Prostate gland (tissue), 2 donors: ENCODE data around the gene CHPT1. TPM values are rescaled to one million over a fixed set of nuclear protein-coding genes. Genes with fewer than 3 reads are reported as not detected.
"Not testable (repeated sequence)": the region's sequence is repeated elsewhere in the genome, so short reads cannot be mapped to it uniquely, and the experiment has no call there.

Experiments
- DNase-seq: peaks from one replicate; pipeline ENCODE4 v3.0.0-alpha.2; 2019; ENCODE audit warnings: low spot score
- H3K27ac ChIP-seq, 2 donors: fragments of 200-600 bp; sonication (generic); 2 replicates each; pipeline ENCODE4 v1.5.1; 2017 to 2019
- H3K27me3 ChIP-seq: fragments of 200-600 bp; sonication (generic); replicated peaks from 2 replicates; pipeline ENCODE4 v1.5.1; 2019; ENCODE audit not compliant: insufficient read depth
- H3K36me3 ChIP-seq, 2 donors: fragments of 200-600 bp; sonication (generic); 1 replicate in 1 of 2; 2 replicates in 1 of 2; pipeline versions ENCODE4 v1.5.1 to v1.8.1; 2017 to 2019
- H3K4me1 ChIP-seq: fragments of 200-600 bp; sonication (generic); replicated peaks from 2 replicates; pipeline ENCODE4 v1.5.1; 2019
- H3K4me3 ChIP-seq, 2 donors: fragments of 200-600 bp; sonication (generic); 2 replicates each; pipeline ENCODE4 v1.5.1; 2017 to 2019
- H3K9me3 ChIP-seq: fragments of 200-600 bp; sonication (generic); 2 replicates; pipeline ENCODE4 v1.5.1; 2017
- POLR2A ChIP-seq: fragments of 450-650 bp; IDR thresholded peaks from one replicate; pipeline ENCODE4 v1.6.1; 2016; ENCODE audit warnings: antibody characterized with exemption, mild to moderate bottlenecking
- POLR2AphosphoS5 ChIP-seq: sonication (generic); formaldehyde crosslinking; IDR thresholded peaks from one replicate; pipeline ENCODE4 v1.6.1; 2017; ENCODE audit warnings: antibody characterized with exemption
- WGBS: methylation state at CpG from one replicate; pipeline ENCODE4 v1.1.5; 2018; 5-methylcytosine and 5-hydroxymethylcytosine counted together
- intact Hi-C: fragments of 100-400 bp; cut with DNase I; formaldehyde crosslinking; loops from one replicate; pipeline ENCODE4 v1.14.2; 2022
- total RNA-seq, 2 donors: library from RNA; depleted of rRNA; stranded (reverse); fragments of >200 nt; gene quantifications; one replicate each; pipeline ENCODE4 v1.1.0, GENCODE V29; 2016
- TF ChIP-seq, protein P1 (sequence below), 4 experiments: fragments of 200-600 bp in 2 of 4; fragments of 450-650 bp in 2 of 4; sonication (generic) in 2 of 4; IDR thresholded peaks; 1 replicate in 3 of 4; 2 replicates in 1 of 4; pipeline ENCODE4 v1.5.1; 2016 to 2019; ENCODE audit warnings: antibody characterized with exemption in 4 of 4, mild to moderate bottlenecking in 2 of 4, moderate library complexity in 2 of 4

The CHPT1 gene
- total RNA-seq, 2 donors from 2014 or later, result 106 to 129 TPM

DNA sequence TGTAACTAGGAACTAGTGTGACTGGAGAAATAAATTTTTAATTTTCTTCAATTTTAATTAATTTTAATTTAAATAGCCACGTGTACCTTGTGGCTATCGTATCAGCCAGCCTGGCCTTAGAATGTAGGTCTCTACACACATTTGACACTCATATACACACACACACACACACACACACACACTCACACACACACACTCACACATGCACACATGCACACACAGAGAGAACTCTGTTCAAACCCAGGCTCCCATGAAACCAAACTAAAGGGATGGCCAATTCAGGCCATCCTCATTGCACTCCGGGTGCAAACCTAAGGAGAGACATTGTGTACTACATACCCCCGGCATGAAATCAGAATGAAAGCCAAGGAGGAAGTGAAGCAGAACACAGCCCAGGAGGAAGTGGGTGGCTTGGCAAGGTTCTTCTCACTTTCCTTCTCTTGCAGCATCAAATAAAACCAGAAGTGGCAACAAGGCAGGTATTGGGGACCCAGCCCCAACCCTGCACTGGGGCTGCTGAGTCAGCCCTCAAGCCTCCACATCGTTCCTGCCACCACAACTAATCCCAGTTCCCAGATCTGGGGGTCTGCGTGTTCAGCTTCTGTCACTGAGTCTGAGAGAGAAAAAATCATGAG is 26.2 kb upstream of the CHPT1 start:
- Histone ChIP-seq H3K27me3 (no peaks in the 10 kb centered on the region), H3K4me1 (no peaks in the 10 kb centered on the region), H3K36me3 (no peaks in the 10 kb centered on the region), H3K27ac (no peak overlapping the region), H3K9me3 (no peaks in the 10 kb centered on the region), H3K4me3 (no peak overlapping the region)
- TF ChIP-seq, protein P1, sequence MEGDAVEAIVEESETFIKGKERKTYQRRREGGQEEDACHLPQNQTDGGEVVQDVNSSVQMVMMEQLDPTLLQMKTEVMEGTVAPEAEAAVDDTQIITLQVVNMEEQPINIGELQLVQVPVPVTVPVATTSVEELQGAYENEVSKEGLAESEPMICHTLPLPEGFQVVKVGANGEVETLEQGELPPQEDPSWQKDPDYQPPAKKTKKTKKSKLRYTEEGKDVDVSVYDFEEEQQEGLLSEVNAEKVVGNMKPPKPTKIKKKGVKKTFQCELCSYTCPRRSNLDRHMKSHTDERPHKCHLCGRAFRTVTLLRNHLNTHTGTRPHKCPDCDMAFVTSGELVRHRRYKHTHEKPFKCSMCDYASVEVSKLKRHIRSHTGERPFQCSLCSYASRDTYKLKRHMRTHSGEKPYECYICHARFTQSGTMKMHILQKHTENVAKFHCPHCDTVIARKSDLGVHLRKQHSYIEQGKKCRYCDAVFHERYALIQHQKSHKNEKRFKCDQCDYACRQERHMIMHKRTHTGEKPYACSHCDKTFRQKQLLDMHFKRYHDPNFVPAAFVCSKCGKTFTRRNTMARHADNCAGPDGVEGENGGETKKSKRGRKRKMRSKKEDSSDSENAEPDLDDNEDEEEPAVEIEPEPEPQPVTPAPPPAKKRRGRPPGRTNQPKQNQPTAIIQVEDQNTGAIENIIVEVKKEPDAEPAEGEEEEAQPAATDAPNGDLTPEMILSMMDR (IDR thresholded peaks at IDR 0.05), result no peak
- TF ChIP-seq POLR2A (no peak), POLR2AphosphoS5 (no peak)
- no peak for DNase-seq
- WGBS, result 58% methylated on average over 6 of the region's 6 CpGs
- intact Hi-C loops, result no loop called here

DNA sequence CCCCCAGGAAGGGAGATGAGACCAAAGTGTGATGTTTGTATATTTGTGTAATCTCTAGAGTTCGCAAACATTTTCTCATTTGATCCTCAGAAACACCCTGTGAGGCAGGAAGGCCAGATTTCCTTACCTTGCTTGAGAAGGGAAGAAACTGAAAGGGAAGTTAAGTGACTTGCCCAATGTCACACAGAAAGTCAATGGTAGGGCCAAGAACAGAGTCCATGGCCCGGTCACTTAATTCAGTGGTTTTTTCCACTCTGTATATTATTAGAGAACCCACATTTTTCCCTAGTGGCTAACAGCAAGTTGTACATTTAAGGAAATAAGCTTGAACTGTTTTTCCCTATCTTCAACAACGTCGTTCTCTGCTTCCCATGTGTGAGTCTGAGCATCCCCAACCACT is 25.6 kb upstream of the CHPT1 start:
- Histone ChIP-seq H3K4me1 (no peaks in the 10 kb centered on the region), H3K9me3 (no peaks in the 10 kb centered on the region), H3K27me3 (no peaks in the 10 kb centered on the region), H3K36me3 (no peaks in the 10 kb centered on the region), H3K27ac (no peak overlapping the region), H3K4me3 (no peak overlapping the region)
- intact Hi-C loops, result no loop called here
- DNase-seq, result no peak
- 92% methylated on average over 4 of the region's 4 CpGs for WGBS
- TF ChIP-seq POLR2AphosphoS5, result no peak
- no peak for TF ChIP-seq POLR2A
- TF ChIP-seq, protein P1 (IDR thresholded peaks at IDR 0.05), result no peak

GRCh38 chr12:101675555-101675954 is 21.9 kb upstream of the CHPT1 start:
- no peak for DNase-seq
- Histone ChIP-seq H3K9me3 (no peaks in the 10 kb centered on the region), H3K36me3 (no peaks in the 10 kb centered on the region), H3K4me3 (no peak overlapping the region), H3K27me3 (no peaks in the 10 kb centered on the region), H3K27ac (no peak overlapping the region), H3K4me1 (no peaks in the 10 kb centered on the region)
- intact Hi-C loops, result no loop called here
- 89% methylated on average over 2 of the region's 2 CpGs for WGBS
- TF ChIP-seq, protein P1 (IDR thresholded peaks at IDR 0.05), result no peak
- no peak for TF ChIP-seq POLR2AphosphoS5
- no peak for TF ChIP-seq POLR2A

- H3K27me3 ChIP-seq, H3K36me3 ChIP-seq, H3K9me3 ChIP-seq, H3K27ac ChIP-seq, intact Hi-C loops, H3K4me3 ChIP-seq, DNase-seq, H3K4me1 ChIP-seq: not testable (repeated sequence)
- 83% methylated on average over 3 of the region's 3 CpGs for WGBS
These were observed 20.9 kb upstream of the CHPT1 start for GRCh38 chr12:101676497-101676896.

DNA sequence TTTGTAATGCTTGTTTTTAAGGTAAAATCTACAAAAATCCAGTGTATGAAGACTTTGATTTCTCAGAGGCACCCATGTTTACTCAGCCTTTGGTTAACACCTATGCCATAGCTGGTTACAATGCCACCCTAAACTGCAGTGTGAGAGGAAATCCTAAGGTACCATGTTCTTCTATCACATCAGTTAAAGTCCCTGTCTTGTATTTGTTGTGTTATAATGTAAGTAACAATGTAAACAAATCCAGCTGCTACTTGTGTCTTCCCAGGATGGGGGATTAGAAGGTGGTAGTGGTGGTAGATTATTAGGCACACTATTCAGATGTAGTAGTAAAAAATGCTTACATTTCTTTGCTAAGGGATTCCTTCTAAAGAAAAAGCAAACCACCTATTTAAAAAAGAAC is 19.4 kb upstream of the CHPT1 start:
- no peaks in the 10 kb centered on the region for H3K4me1 ChIP-seq
- no peak for TF ChIP-seq POLR2A

GRCh38 chr12:101680240-101680639 is 17.2 kb upstream of the CHPT1 start:
- TF ChIP-seq POLR2AphosphoS5 (no peak), POLR2A (no peak)
- TF ChIP-seq, protein P1 (IDR thresholded peaks at IDR 0.05), result no peak
- DNase-seq, result no peak
- intact Hi-C loops, result no loop called here
- no peaks in the 10 kb centered on the region for H3K9me3 ChIP-seq
- H3K27ac ChIP-seq, result no peak overlapping the region
- H3K27me3 ChIP-seq, result no peaks in the 10 kb centered on the region
- 47% methylated on average over 3 of the region's 3 CpGs for WGBS
- H3K4me3 ChIP-seq, result no peak overlapping the region
- H3K4me1 ChIP-seq, result no peaks in the 10 kb centered on the region
- no peaks in the 10 kb centered on the region for H3K36me3 ChIP-seq

More for the DNA sequence above, 19.4 kb upstream of the CHPT1 start:
- H3K4me3 ChIP-seq, result no peak overlapping the region
- H3K27ac ChIP-seq, result no peak overlapping the region
- DNase-seq, result no peak
- no peaks in the 10 kb centered on the region for H3K27me3 ChIP-seq
- intact Hi-C loops, result no loop called here
- H3K36me3 ChIP-seq, result no peaks in the 10 kb centered on the region
- H3K9me3 ChIP-seq, result no peaks in the 10 kb centered on the region
